NCI-H2029 treated with DMSO at 0.1 percent for 48 hours (cell line): ENCODE measurements around the gene PLEKHF1.
A peak's percentile ranks its signal among the peaks of the same experiment; 100 is the strongest.
"Not testable (repeated sequence)": the region's sequence is repeated elsewhere in the genome, so short reads cannot be mapped to it uniquely, and the experiment has no call there.

Experiments
- DNase-seq: peaks from one replicate; lab custom pipeline; 2025; lab: John Stamatoyannopoulos, UW

The PLEKHF1 gene

GRCh38 chr19:29702161-29702962 lies 37.1 kb downstream of the PLEKHF1 start:
- no peak for DNase-seq

- DNase-seq = no peak
Measured at GRCh38 chr19:29702963-29703320, 37.7 kb downstream of the PLEKHF1 start.

GRCh38 chr19:29704562-29705558 lies 39.6 kb downstream of the PLEKHF1 start:
- no peak for DNase-seq

DNA sequence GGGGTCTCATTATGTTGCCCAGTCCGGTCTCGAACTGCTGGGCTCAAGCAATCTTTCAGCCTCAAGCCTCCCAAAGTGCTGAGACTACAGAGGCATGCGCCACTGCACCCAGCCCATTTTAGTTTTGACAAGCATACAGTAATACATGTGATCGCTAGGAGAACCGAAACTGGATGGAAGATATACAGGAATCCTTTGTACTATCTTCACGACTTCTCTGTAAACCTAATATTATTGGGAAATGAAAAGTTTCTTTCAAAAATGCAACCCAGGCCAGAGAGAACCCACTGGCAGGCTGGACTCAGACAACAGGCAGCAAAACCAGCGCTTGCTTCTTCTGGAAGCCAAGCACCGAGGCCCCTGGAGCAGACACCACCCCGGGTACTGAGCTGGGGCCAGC lies 40.4 kb downstream of the PLEKHF1 start:
- no peak for DNase-seq

- no peak for DNase-seq
Measured at GRCh38 chr19:29706635-29707034, 41.4 kb downstream of the PLEKHF1 start.

DNA sequence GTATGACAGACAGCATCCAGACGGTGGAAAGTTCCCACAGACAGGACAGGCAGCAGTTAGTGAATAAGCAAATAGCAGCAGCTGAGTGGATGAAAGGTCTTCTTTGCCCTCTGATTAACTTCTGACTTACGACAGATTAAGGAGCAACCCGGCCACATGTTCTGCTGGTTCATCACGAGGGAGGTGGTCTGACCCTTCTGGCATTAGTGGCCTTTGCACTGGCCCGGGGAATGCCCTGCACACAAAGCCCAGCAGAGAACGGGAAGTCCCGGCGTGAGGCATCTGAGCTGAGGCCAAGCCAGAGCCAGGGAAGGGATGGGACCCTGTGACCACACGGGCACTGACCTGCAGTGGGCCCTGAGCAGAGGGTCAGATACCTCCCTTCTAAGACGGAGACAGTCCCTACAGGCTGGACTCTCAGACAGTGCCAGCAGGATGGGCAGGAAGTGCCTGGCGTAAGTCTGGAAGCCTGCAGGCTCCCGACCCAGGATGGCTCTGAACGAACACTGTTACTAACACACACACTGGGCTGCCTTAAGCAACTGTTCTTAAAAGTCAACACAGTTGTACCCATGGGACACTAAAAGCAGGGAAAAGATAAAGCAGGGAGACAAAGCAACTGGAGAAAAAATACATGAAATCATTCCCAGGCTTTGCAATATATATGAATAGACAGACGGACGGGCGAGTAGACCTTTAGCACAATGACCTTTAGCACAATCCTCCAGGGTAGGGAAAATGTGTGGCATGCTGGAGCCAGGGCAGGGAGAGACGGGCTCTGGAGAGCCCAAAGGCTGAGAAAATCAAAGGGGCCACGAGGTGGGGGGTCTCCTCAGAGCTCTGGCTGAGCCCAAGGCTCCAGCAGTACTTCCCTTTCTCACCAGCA lies 43.5 kb downstream of the PLEKHF1 start:
- DNase-seq = no peak

- DNase-seq = not testable (repeated sequence)
Measured at GRCh38 chr19:29709440-29709798, 44.2 kb downstream of the PLEKHF1 start.

DNA sequence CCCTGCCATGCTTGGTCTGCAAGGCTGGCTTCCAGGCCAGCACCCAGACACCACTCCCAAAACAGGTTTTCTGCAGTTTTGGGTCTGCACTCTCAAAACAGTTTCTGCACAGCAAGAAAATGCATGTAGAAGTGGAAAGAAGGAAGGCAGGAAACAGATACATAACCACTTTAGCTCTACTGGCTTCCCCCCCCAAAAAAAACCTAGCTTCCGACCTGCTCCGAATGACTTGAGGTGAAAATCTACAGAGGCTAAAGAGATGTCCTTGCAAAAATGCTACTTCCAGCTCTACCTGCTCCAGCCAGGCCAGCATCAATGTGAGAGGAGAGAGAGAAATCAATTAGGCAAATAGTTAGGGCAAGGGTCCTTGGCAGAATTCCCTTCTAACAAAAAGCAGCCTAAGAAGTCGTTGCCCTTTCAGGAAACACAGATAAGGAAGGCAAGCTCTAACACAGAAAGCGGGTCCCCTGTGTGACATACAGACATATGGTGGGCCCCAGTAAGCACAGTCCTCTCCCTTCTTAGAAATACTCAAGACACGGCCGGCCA lies 46.4 kb downstream of the PLEKHF1 start:
- DNase-seq = no peak

- no peak for DNase-seq
Measured at GRCh38 chr19:29712744-29713516, 47.7 kb downstream of the PLEKHF1 start.

- DNase-seq = no peak
Measured at GRCh38 chr19:29714371-29714952, 49.2 kb downstream of the PLEKHF1 start.

GRCh38 chr19:29714953-29715700 lies 49.9 kb downstream of the PLEKHF1 start, which contains the start of gene C19orf12:
C19orf12 (minus strand) TSS chr19:29715261; CDS start chr19:29708413, 6,848 bp downstream.
- no peak for DNase-seq

- DNase-seq = peak; percentile 16
Measured at GRCh38 chr19:29715701-29716581, 50.7 kb downstream of the PLEKHF1 start.

GRCh38 chr19:29717051-29717450 lies 51.8 kb downstream of the PLEKHF1 start:
- DNase-seq = no peak

- no peak for DNase-seq
Measured at GRCh38 chr19:29724102-29724641, 58.9 kb downstream of the PLEKHF1 start.

DNA sequence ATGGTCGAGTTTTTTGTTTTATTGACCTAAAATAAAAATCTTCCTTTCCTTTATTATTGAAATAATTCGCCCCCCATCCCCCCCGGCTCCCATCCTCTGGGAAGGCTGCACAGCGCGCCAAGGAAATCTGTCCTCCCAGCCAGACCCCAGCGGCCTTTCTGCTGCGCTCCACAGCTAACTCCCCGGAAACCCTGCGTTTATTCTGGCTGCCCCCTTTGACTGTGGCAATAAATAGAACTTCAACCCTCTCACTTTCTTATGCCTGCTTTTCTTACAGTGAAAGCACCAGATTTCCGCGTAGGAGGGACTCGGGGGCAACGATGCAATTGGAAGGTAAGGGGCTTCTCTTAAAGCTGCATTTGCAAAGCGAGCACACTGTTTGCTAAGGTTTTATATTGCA lies 59.5 kb downstream of the PLEKHF1 start:
- DNase-seq = no peak
